Measurements from ENCODE around the gene GSTM3.
"Not testable (repeated sequence)": the region's sequence is repeated elsewhere in the genome, so short reads cannot be mapped to it uniquely, and the experiment has no call there.

Gene GSTM3

DNA sequence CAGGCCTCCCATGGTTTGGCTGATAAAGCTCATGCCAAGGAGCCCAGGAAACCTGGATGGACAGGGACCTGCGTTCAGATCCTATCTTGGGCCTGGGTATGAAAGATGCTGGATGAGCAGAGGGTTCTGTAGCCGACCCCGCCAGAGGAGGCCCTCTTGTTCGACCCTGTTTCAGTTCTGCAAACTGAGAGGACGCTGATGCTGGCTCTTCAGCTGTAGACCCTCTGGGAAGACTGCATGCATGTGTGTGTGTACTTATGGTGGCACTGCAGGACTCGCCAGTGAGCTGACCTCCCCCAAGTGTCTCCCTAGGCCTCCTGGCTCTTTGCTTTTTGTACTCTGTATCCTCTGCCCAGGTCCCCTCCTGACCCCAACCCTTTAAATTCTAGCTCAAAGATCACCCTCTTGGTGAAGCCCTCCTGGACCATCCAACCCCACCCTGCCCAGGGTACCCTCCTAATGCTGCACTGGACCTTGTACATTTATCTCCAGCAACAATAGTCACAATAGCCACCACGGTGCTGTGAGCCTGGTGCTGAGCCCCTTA is 21.3 kb upstream of the GSTM3 start:
- no peak for DNase-seq (ENCODE audit: low read depth in 2 of 2, low spot score in 1 of 2)

DNA sequence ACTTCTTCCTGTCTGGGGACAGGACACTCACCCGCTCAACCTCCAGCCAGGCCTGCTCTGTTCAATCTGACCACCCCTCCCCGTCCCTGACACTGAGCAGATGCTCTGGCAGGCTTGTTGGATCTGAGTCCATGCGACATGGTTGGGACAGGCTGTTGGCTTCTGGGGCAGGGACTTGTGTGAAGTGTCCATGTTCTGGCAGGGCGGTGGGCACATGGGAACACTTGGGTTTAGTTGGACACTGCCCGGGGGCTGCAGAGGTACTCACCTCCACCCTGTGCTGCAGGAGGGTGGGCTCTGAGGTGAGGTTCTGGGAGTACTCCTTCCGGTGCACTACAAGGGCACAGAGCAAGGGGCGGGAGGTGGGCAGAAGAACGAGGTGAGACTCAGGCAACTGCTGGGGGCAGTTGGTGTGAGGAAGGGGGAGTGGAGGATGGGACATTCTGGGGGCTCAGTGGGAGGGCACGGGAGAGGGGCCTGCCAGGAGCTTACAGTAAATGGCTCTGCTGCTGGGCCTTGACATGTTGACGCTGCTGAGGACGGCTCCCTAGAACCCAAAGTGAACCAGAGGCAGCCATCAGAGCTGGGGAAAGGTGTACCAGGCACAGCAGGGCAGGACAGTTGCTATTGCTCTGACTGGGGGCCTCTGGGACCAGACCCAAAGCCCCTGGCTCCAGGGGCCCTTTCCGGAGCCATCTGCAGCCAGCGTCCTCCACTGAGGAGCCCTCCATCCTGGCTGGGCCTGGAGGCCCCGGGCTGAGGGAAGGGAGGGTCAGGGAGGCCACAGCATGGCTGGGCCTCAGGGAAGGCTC is 20.6 kb upstream of the GSTM3 start:
- DNase-seq (ENCODE audit: low read depth in 2 of 2, low spot score in 1 of 2), result no peak

DNA sequence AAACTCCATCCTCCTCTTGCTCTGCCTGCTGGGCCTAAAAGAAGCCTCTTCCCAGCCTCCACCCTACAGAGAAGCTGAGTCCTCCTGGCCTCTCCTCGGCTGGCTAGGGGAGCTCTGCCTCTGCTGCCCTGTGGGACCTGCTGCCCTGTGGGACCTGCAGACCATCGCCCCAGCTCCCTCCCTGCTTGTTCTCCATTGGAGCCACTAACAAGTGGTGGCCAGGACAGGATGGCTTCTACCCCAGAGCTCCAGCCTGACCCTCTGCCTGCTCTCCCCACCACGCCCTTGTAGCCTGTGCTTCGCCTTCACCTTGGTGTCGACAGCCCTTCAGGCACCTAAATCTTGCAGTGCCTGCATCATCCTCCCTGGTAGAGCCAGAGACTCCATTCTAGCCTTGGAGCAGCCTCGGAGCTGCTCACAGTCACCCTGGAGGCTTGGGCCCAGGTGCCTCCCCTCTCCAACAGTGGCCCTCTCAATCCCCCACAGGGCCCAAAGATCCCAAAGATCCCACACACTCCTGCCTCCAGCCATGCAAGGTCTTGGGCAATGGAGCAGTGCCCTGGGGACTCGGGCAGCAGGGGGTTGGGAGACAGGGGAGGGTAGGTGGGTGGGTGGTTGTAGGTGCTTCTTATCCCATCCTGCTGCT is 19.9 kb upstream of the GSTM3 start:
- no peak for DNase-seq (ENCODE audit: low read depth in 2 of 2, low spot score in 1 of 2)

DNA sequence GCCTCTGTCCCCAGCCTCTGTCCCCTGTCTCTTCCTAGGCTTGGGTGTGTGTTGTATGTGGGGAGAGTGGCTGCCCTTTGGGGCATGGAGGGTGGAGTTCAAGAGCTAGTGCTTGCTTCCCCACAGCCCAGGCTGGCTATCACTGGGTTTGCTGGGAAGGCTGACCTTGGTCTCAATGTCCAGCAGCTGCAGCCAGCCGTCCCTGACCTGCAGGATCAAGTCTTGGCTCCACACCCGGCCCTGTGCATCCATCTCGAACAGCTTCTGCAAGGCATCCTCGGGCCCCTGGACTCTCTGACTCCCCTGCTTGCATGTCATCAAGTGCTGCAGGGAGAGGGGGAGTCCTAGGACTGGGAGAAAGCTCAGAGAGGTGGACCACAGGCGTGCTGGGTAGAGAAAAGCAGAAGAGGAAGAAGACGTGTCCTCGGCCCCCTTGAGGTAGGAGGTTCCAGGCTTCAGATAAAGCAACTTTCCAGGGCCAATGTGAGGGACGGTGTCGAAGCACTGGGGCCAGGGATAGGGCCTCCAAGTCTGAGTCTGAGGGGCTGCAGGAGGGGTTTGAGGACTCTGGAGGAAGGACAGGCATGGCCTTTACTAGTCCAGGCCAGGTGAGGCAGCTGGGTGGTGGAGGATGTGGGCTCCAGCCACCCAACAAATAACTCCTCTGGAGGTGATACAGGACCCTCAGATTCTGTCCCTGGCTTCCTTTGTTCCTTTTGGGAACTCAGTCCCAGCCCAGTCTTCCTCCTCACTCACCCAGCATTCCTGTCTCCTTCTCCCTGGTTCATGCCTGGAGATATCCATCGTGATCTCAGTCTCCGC is 18.9 kb upstream of the GSTM3 start:
- DNase-seq (ENCODE audit: low read depth in 2 of 2, low spot score in 1 of 2), result no peak

DNA sequence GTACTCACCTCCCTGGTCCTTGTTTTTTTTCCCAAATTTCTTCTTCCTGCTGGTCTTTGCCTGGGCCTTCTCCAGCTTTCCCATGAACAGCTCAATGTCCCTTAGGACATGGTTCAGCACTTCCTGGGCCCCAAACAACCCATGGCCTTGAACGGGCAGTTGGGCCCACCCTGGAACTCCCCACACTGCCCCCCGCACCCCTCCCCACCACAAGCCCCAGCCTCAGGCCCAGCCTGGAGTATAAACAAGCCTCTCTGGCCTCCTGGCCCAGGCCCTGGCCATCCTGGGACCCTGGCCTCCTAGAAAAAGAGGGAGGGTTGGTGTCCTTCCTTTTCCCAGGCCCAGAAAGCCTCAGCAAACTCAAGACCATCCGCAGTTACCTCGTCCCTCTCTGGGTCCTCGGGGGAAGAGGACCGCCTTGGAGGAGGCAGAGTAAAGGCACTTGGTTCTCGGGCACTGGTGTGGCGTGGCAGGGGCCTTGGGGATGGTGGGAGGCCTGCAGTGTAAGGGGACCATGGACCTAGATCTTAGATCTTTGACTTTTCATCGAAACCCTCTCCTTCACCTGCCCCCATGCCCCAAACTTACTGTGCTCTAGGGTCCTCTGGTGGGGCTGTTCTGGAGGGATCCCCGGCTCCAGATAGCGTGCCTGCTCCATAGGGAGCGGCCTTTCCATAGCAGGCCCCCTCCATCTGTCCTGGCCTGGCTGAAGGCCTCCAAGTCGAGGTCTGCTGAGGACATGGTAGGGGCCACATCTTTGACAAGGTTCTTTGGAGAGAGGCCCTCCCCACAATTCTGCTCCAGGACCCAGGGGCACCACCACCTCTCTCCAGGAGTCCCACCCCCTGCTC is 17.3 kb upstream of the GSTM3 start:
- DNase-seq (ENCODE audit: low read depth in 2 of 2, low spot score in 1 of 2), result no peak

DNA sequence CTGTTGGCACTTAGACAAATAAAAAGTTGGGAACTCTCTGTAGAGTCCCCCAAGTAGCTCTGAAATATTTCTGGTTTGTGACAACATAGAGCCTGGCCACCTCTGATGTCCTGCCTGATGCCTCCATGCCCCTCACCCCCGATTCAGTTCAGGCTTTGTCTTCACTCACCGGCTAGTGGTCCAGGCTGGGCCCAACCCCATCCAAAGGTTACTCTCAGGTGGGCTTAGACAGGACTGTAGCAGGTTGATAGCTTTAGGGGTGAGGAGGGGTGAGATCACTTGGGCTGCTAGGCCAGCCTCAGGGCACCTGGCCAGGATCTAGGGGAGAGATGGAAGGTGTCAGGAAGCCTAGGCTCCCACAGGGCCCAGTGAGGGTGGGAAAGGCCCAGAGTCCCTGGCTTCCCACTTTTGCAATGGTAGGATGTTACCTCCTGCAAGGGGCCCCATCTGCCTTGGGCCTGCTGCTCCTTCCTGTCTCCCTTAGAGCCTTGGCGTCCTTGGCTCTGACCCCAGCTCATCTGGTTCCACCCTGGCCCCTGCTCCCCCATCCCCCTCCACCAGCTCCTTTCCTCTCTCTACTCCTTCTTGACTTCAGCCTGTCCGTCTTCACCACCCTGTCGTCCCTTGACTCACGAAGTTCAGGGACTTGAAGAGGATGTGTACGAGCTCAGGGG is 16.1 kb upstream of the GSTM3 start:
- DNase-seq (ENCODE audit: low read depth in 2 of 2, low spot score in 1 of 2), result no peak

DNA sequence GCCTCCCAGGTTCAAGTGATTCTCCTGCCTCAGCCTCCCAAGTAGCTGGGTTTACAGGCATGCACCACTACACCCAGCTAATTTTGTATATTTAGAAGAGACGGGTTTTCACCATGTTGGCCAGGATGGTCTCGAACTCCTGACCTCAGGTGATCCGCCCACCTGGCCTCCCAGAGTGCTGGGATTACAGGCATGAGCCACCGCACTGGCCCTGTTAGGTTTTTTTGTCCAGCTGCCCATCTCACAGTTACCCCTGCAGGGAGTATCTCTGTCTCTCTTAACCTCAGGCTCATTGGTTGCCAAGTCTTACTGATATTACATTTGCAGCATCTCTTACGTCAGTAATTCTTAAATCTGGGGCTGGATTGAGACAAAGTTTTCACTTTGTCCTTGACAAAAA is 15.5 kb upstream of the GSTM3 start:
- DNase-seq (ENCODE audit: low read depth in 2 of 2, low spot score in 1 of 2), result not testable (repeated sequence)

DNA sequence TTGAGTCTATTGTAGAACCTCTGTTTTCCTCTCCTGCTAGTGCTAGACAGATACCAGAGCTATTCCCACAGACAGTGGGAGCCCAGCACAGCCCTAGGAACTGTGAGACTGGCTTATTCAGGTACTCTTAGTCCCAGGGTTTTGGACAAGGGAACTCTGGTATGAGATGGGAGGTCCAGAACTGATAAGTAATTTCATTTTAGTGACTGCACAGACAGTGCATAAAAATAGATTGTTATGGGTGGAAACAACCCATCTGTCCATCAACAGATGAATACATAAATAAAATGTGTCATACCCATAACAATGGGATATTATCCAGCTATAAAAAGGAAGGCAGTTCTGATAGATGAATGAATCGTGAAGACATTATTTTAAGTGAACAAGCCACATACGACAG is 13.9 kb upstream of the GSTM3 start:
- DNase-seq (ENCODE audit: low read depth in 2 of 2, low spot score in 1 of 2), result no peak

DNA sequence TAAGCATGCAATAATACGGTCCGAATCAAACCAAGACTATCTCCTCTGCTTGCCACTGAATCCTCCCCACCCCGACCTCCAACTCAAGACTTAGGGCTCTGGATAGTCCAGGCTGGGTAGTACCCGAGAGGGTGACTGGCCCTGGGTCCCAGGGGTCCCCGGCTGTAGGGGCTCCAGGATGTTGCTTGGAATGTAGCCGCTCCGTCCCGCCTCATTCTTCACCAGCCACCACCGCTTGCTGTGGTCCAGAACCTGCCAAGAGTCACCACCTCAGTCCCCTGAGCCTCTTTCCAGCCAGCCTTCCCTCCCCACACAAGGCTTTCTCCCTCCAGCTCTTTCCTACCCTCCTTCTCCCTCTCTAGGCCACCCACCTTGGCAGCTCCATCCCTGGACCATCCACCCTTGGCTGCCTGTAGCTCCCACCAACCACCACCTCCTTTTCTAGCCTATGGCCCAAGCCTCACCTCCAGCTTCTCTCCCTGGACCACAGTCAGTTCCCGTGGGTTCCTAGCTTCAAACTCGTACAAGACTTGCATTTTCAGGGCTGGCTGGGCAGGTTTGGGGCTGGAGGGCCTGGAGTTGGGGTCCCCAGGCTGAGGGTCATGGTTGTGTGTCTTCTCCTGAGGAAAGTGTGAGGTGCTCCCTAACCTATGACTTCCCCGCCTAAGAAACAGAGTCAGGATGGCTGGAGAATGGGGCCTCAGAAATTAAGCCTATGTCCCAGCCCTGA is 10.9 kb upstream of the GSTM3 start:
- DNase-seq (ENCODE audit: low read depth in 2 of 2, low spot score in 1 of 2), result no peak

DNA sequence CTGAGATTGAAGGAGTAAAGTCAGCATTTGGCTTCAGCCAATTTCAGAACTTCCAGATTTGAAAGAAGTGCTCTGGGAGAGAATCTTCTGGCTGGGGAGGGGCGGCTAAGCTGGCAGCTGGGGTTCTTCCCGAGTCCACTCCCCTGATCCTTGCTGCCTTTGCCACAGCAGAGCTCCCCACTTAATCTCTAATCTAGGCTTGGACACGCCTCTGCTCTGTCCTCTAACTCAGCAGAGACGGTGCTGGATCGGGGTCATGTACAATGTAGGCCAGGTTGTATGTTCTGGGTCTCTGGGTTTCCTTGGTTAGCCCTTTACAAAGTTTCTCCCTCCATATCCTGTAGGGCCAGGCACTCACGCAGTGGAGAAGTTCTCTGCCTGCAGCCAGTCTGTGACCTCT is 10.1 kb upstream of the GSTM3 start:
- DNase-seq (ENCODE audit: low read depth in 2 of 2, low spot score in 1 of 2), result no peak

DNA sequence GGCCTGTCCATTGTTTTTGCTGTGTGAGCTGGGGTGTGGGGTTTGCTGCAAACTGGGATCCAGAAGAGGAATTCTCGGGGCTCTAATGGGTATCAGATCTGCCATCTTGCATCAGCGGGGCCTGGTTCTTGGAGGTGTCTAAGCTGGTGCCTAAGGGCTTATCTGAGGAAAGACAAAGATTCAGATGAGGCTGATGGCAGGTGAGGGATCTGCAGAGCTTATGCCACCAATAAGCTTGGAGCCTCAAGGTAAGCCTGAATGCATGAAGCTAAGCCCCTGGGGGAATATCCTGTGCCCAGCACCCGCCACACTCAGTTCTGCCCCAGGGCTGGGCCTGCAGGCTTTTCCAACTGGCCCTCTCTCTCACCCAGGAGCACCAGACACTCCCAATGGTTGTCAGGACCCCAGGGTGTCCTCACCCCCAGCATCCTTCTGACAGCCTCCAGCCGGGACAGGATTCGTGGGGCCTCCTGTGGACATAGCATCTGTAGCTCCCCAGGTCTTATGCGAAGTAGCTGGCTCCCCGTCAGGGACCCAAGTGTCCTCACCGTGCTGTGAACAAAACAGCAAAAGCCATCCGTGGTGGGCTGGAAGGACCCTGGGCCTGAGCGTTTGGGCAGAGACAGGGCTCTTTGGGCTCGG is 9.5 kb upstream of the GSTM3 start:
- DNase-seq (ENCODE audit: low read depth in 2 of 2, low spot score in 1 of 2), result no peak

DNA sequence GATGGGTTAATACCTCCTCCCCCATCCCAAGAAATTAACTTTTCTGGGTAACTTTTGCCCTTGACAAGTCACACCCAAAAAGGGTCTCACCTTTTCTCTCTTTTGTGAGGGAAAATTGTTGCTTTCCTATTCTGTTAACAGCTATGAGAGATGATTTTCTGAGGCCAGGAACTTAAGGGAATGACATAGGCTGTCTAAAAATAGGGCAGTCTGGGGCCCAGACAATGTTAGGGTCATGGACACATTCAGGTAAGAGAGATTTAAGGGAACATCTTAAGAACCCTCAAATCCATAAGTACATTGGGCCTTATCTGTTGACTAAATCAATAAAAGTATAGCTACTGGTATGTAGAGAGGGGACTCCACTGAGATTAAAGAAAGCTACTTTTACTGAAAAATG is 8.4 kb upstream of the GSTM3 start:
- DNase-seq (ENCODE audit: low read depth in 2 of 2, low spot score in 1 of 2), result no peak

DNA sequence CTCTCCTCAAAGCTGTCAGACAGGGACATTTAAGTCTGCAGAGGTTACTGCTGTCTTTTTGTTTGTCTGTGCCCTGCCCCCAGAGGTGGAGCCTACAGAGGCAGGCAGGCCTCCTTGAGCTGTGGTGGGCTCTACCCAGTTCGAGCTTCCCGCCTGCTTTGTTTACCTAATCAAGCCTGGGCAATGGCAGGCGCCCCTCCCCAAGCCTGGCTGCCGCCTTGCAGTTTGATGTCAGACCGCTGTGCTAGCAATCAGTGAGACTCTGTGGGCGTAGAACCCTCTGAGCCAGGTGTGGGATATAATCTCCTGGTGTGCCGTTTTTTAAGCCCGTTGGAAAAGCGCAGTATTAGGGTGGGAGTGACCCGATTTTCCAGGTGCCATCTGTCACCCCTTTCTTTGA is 7.5 kb upstream of the GSTM3 start:
- DNase-seq (ENCODE audit: low read depth in 2 of 2, low spot score in 1 of 2), result not testable (repeated sequence)

DNA sequence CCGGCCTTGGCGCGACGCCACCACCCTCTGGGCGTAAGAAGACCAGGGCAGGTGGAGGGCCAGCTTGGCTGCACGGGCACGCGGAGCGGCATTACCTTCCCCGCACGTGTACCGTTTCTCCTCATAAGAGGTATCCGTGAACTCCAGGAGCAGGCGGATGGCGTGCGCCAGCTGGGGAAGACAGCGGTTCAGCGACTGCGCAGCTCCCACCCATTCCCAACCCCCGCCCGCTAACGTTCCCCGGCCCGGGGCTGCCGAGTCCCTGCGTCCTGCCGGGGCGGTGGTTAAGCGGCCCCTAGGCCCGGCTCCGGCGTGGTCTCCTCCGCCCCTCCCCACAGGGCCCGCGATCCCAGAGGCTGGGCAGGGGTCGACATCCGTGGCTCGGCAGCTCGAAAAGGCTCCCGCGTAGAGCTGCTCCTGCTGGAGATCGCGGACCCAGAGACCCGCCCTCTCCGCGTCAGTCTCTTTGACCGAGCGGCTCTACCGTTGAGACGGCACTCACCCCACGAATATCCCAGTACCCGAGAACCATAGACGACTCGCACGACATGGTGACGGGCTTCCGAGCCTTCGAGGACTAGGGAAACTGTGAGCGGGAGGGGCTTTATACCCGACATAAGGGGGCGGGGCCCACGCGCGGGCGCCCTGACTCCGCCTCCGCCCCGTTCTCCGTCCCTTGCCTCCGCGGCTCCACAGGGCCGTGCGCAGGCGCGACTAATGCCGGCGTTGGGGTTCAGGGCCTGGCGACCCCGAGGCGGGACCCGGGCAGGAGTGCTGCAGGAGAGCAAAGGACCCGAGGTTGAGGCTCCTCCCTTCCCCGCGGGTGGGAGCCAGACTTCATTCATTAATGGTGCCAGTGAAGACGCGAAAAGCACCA is 862 bp downstream of the GSTM3 start:
- peak; percentile 63 to 66 for DNase-seq (ENCODE audit: low read depth in 2 of 2, low spot score in 1 of 2)

DNA sequence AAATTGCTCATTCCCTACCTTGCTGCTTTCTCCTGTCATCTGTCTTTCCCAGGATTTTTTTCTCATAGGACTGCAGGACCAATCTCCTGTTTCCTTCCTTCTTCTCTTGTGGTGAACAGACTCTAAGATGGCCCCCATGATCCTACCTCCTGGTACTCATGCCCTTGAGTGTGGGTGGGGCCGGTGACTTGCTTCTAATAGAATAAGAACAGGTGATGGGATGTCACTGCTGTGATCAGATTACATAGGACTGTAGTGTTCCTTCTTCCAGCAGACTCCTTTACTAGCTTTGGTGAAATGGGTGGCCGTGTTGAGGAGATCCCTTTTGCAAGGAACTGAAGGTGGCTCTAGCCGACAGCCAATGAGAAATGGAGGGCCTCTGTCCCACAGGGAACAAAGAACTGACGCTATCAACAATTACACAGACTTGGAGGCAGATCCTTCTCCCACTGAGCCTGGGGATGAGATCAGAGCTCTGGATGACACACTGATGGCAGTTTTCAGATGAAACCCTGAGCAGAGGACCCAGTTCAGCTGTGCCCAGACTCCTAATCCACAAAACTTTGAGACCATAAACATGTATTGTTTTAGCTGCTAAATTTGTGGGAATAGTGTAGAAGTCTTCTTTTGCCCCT is 7.5 kb downstream of the GSTM3 start:
- no peak for DNase-seq (ENCODE audit: low read depth in 2 of 2, low spot score in 1 of 2)

DNA sequence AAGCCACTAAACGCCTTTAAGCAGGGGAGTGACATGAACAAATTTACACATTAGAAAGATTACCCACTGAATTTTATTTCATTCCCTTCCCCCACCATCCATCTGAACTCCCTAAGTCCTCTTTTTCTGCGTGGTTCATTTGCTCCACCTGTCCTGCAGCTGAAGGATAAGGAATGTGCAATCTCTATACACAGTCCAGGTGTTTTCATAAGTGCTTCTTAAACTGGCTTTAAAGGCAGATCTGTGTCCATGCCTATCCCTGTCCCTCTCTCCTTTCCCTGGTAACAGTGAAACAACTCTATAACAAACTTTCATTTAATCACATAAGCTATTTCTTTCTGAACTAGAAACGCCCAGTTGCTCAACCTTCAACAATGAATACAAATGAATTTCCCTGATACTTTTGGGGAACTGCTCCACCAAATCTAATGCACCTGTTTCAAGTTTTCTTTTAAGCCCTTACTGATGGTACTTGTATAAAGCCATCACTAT is 8.4 kb downstream of the GSTM3 start:
- DNase-seq (ENCODE audit: low read depth in 2 of 2, low spot score in 1 of 2), result no peak

DNA sequence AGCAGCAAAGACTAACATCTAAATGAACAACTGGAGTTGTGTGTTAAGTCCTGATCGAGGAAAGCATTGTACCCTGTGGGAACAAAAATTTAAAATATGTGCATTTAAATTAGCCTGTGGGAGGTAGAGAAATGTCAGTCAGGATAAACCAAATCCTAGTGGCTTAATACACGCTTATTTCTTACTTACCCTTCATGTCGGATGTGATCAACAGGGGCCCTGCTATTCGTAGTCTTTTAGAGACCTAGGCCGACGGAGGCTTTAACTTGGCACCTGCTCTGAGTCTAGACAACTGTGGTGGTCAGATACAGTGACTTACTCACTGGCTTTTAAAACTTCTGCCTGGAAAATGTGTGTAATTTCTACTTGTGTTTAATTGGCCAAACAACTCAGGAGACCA is 10.2 kb downstream of the GSTM3 start:
- no peak for DNase-seq (ENCODE audit: low read depth in 2 of 2, low spot score in 1 of 2)
